Measurements from ENCODE around the gene GNG3.

GNG3 gene

GRCh38 chr11:62665599-62666258 is 41.7 kb upstream of the GNG3 start:
- peak overlapping the region in 1 of 2 experiments; percentile 45 for H3K14ac ChIP-seq (ENCODE audit: low read length in 2 of 2)
- H2BK120ac ChIP-seq (ENCODE audit: low read depth, low read length) = peak overlapping the region; percentile 54
- peak overlapping the region; percentile 65 for H4K8ac ChIP-seq (ENCODE audit: low read length)
- H3K27me3 ChIP-seq (ENCODE audit: control insufficient read depth in 1 of 2, insufficient read depth in 1 of 2, low read length in 2 of 2) = no peaks in the 10 kb centered on the region
- H2AFZ ChIP-seq (ENCODE audit: low read depth, low read length) = no peak overlapping the region
- peak overlapping the region; percentile 82 for H3K4me2 ChIP-seq (ENCODE audit: low read length, poor library complexity, severe bottlenecking)
- no peak overlapping the region for H2AK5ac ChIP-seq (ENCODE audit: low read length, severe bottlenecking)
- WGBS = 2% methylated on average over 39 of the region's 39 CpGs
- no peak overlapping the region for H2BK12ac ChIP-seq (ENCODE audit: low read length in 2 of 2)
- peak overlapping the region; percentile 95 for H3K9ac ChIP-seq (ENCODE audit: low read length)
- no peak overlapping the region for H2BK5ac ChIP-seq (ENCODE audit: low read depth, low read length, poor library complexity, severe bottlenecking)
- peaks cover 26 to 42% of the 10 kb centered on the region in 2 experiments for H3K36me3 ChIP-seq (ENCODE audit: control insufficient read depth in 1 of 2, insufficient read depth in 2 of 2, low read depth in 1 of 2, low read length in 2 of 2)
- no peaks in the 10 kb centered on the region for H3K9me3 ChIP-seq (ENCODE audit: control insufficient read depth, low read length)
- H3K23ac ChIP-seq (ENCODE audit: low read length in 2 of 2) = peak overlapping the region in 1 of 2 experiments; percentile 23
- DNase-seq = no peak
- H3K18ac ChIP-seq (ENCODE audit: low read depth in 1 of 2, low read length in 2 of 2) = peak overlapping the region; percentile 56 to 94
- H3K4ac ChIP-seq (ENCODE audit: low read depth in 1 of 2, low read length in 2 of 2) = peak overlapping the region; percentile 35 to 37
- H3K4me3 ChIP-seq (ENCODE audit: insufficient read depth in 1 of 2, low read depth in 1 of 2, low read length in 2 of 2) = peak overlapping the region; percentile 63 to 94
- H2BK15ac ChIP-seq (ENCODE audit: low read depth, poor library complexity, severe bottlenecking) = no peak overlapping the region
- peak overlapping the region; percentile 34 for H4K91ac ChIP-seq (ENCODE audit: low read length)
- peaks cover 12% of the 10 kb centered on the region for H3K4me1 ChIP-seq (ENCODE audit: control insufficient read depth, insufficient read depth, low read depth, low read length)
- peaks cover 13% of the 10 kb centered on the region for H3K79me1 ChIP-seq (replicated peaks; ENCODE audit: low read length, poor library complexity, severe bottlenecking)
- H3K27ac ChIP-seq (ENCODE audit: low read length, poor library complexity, severe bottlenecking) = peak overlapping the region; percentile 91

GRCh38 chr11:62666259-62666926 is 41.1 kb upstream of the GNG3 start:
- Histone ChIP-seq H3K27me3 (ENCODE audit: control insufficient read depth in 1 of 2, insufficient read depth in 1 of 2, low read length in 2 of 2) (no peaks in the 10 kb centered on the region), H2BK12ac (ENCODE audit: low read length in 2 of 2) (no peak overlapping the region), H3K4me1 (ENCODE audit: control insufficient read depth, insufficient read depth, low read depth, low read length) (peaks cover 14% of the 10 kb centered on the region), H3K4me3 (ENCODE audit: insufficient read depth in 1 of 2, low read depth in 1 of 2, low read length in 2 of 2) (peak overlapping the region; percentile 63 to 94), H4K8ac (ENCODE audit: low read length) (peak overlapping the region; percentile 70), H2BK120ac (ENCODE audit: low read depth, low read length) (no peak overlapping the region), H3K23ac (ENCODE audit: low read length in 2 of 2) (no peak overlapping the region), H2AFZ (ENCODE audit: low read depth, low read length) (no peak overlapping the region), H3K27ac (ENCODE audit: low read length, poor library complexity, severe bottlenecking) (peak overlapping the region; percentile 91), H3K4ac (ENCODE audit: low read depth in 1 of 2, low read length in 2 of 2) (peak overlapping the region in 1 of 2 experiments; percentile 49), H2AK5ac (ENCODE audit: low read length, severe bottlenecking) (peak overlapping the region; percentile 37), H3K18ac (ENCODE audit: low read depth in 1 of 2, low read length in 2 of 2) (peak overlapping the region; percentile 56 to 94), H2BK15ac (ENCODE audit: low read depth, poor library complexity, severe bottlenecking) (no peak overlapping the region), H3K79me1 (replicated peaks; ENCODE audit: low read length, poor library complexity, severe bottlenecking) (peaks cover 13% of the 10 kb centered on the region), H2BK5ac (ENCODE audit: low read depth, low read length, poor library complexity, severe bottlenecking) (no peak overlapping the region), H3K9ac (ENCODE audit: low read length) (peak overlapping the region; percentile 95), H3K36me3 (ENCODE audit: control insufficient read depth in 1 of 2, insufficient read depth in 2 of 2, low read depth in 1 of 2, low read length in 2 of 2) (peaks cover 23 to 40% of the 10 kb centered on the region in 2 experiments), H3K4me2 (ENCODE audit: low read length, poor library complexity, severe bottlenecking) (peak overlapping the region; percentile 82), H3K9me3 (ENCODE audit: control insufficient read depth, low read length) (no peaks in the 10 kb centered on the region), H3K14ac (ENCODE audit: low read length in 2 of 2) (peak overlapping the region in 1 of 2 experiments; percentile 14), H4K91ac (ENCODE audit: low read length) (peak overlapping the region; percentile 8)
- DNase-seq = no peak
- 56% methylated on average over 13 of the region's 16 CpGs for WGBS

- Histone ChIP-seq H3K9me3 (ENCODE audit: control insufficient read depth, low read length) (no peaks in the 10 kb centered on the region), H2BK5ac (ENCODE audit: low read depth, low read length, poor library complexity, severe bottlenecking) (no peak overlapping the region), H4K91ac (ENCODE audit: low read length) (no peak overlapping the region), H2AFZ (ENCODE audit: low read depth, low read length) (no peak overlapping the region), H4K8ac (ENCODE audit: low read length) (no peak overlapping the region), H3K4ac (ENCODE audit: low read depth in 1 of 2, low read length in 2 of 2) (no peak overlapping the region), H3K4me2 (ENCODE audit: low read length, poor library complexity, severe bottlenecking) (no peak overlapping the region), H3K4me1 (ENCODE audit: control insufficient read depth, insufficient read depth, low read depth, low read length) (peaks cover 15% of the 10 kb centered on the region), H2BK120ac (ENCODE audit: low read depth, low read length) (no peak overlapping the region), H3K14ac (ENCODE audit: low read length in 2 of 2) (no peak overlapping the region), H3K9ac (ENCODE audit: low read length) (peak overlapping the region; percentile 95), H3K27ac (ENCODE audit: low read length, poor library complexity, severe bottlenecking) (no peak overlapping the region), H3K4me3 (ENCODE audit: insufficient read depth in 1 of 2, low read depth in 1 of 2, low read length in 2 of 2) (peak overlapping the region in 1 of 2 experiments; percentile 94), H2BK15ac (ENCODE audit: low read depth, poor library complexity, severe bottlenecking) (no peak overlapping the region), H3K36me3 (ENCODE audit: control insufficient read depth in 1 of 2, insufficient read depth in 2 of 2, low read depth in 1 of 2, low read length in 2 of 2) (peaks cover 19 to 33% of the 10 kb centered on the region in 2 experiments), H2AK5ac (ENCODE audit: low read length, severe bottlenecking) (no peak overlapping the region), H3K27me3 (ENCODE audit: control insufficient read depth in 1 of 2, insufficient read depth in 1 of 2, low read length in 2 of 2) (no peaks in the 10 kb centered on the region), H2BK12ac (ENCODE audit: low read length in 2 of 2) (no peak overlapping the region), H3K23ac (ENCODE audit: low read length in 2 of 2) (no peak overlapping the region), H3K79me1 (replicated peaks; ENCODE audit: low read length, poor library complexity, severe bottlenecking) (peaks cover 10% of the 10 kb centered on the region), H3K18ac (ENCODE audit: low read depth in 1 of 2, low read length in 2 of 2) (no peak overlapping the region)
- DNase-seq = no peak
- 100% methylated on average over 1 of the region's 2 CpGs for WGBS
Observed at GRCh38 chr11:62667460-62667859, 40.0 kb upstream of the GNG3 start.

GRCh38 chr11:62669420-62670161 is 37.9 kb upstream of the GNG3 start:
- H2BK12ac ChIP-seq (ENCODE audit: low read length in 2 of 2) = peak overlapping the region in 1 of 2 experiments; percentile 44
- no peak overlapping the region for H3K23ac ChIP-seq (ENCODE audit: low read length in 2 of 2)
- H2BK15ac ChIP-seq (ENCODE audit: low read depth, poor library complexity, severe bottlenecking) = no peak overlapping the region
- H3K27ac ChIP-seq (ENCODE audit: low read length, poor library complexity, severe bottlenecking) = no peak overlapping the region
- H3K36me3 ChIP-seq (ENCODE audit: control insufficient read depth in 1 of 2, insufficient read depth in 2 of 2, low read depth in 1 of 2, low read length in 2 of 2) = peaks cover 14 to 34% of the 10 kb centered on the region in 2 experiments
- no peak overlapping the region for H2BK120ac ChIP-seq (ENCODE audit: low read depth, low read length)
- DNase-seq = no peak
- H3K27me3 ChIP-seq (ENCODE audit: control insufficient read depth in 1 of 2, insufficient read depth in 1 of 2, low read length in 2 of 2) = no peaks in the 10 kb centered on the region
- H3K4me2 ChIP-seq (ENCODE audit: low read length, poor library complexity, severe bottlenecking) = no peak overlapping the region
- H3K4me3 ChIP-seq (ENCODE audit: insufficient read depth in 1 of 2, low read depth in 1 of 2, low read length in 2 of 2) = peak overlapping the region in 1 of 2 experiments; percentile 33
- peaks cover 5% of the 10 kb centered on the region for H3K79me1 ChIP-seq (replicated peaks; ENCODE audit: low read length, poor library complexity, severe bottlenecking)
- peak overlapping the region; percentile 29 for H4K91ac ChIP-seq (ENCODE audit: low read length)
- no peak overlapping the region for H2AFZ ChIP-seq (ENCODE audit: low read depth, low read length)
- peak overlapping the region; percentile 39 for H3K9ac ChIP-seq (ENCODE audit: low read length)
- no peaks in the 10 kb centered on the region for H3K9me3 ChIP-seq (ENCODE audit: control insufficient read depth, low read length)
- H3K18ac ChIP-seq (ENCODE audit: low read depth in 1 of 2, low read length in 2 of 2) = no peak overlapping the region
- no peak overlapping the region for H3K14ac ChIP-seq (ENCODE audit: low read length in 2 of 2)
- H2BK5ac ChIP-seq (ENCODE audit: low read depth, low read length, poor library complexity, severe bottlenecking) = no peak overlapping the region
- peaks cover 19% of the 10 kb centered on the region for H3K4me1 ChIP-seq (ENCODE audit: control insufficient read depth, insufficient read depth, low read depth, low read length)
- H2AK5ac ChIP-seq (ENCODE audit: low read length, severe bottlenecking) = no peak overlapping the region
- H3K4ac ChIP-seq (ENCODE audit: low read depth in 1 of 2, low read length in 2 of 2) = peak overlapping the region in 1 of 2 experiments; percentile 58
- H4K8ac ChIP-seq (ENCODE audit: low read length) = peak overlapping the region; percentile 79
- WGBS = 79% methylated on average over 4 of the region's 4 CpGs
